GM21360 (cell line): ENCODE results near the gene KRT81.
"Not testable (repeated sequence)": the region's sequence is repeated elsewhere in the genome, so short reads cannot be mapped to it uniquely, and the experiment has no call there.

Experiments used
- ATAC-seq: cut with Tn5 transposase; IDR thresholded peaks from one replicate; pipeline ENCODE4 v1.9.1; 2021; ENCODE audit warnings: mild to moderate bottlenecking, moderate library complexity; ENCODE audit not compliant: unreplicated experiment

KRT81 gene

GRCh38 chr12:52318241-52318990 is 27.1 kb upstream of the KRT81 start:
- no peak for ATAC-seq

DNA sequence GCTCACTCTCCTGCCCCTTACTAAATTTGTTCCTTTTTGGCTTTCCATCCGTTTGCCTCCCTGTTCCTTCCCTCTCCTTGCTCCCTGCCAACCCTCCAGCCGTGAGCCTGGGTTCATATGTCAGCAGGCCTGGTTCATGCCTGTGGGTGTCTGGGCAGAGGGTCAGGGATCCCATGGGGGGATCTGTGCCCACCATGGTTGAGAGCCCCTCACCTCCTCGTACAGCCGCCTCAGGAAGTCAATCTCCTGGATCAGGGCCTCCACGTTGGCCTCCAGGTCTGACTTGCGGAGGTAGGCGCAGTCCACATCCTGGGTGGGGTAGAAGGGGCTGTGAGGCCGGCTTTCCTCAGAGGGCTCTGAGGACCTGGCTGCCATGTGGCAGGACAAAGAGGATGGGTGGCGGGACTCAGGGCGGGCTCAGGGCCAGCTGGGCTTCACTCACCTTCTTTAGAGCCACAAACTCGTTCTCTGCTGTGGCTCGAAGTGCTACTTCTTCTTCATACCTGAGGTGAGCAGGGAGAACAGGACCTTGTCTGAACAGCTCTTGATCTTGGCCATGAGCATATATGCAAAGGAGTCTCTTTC is 26.2 kb upstream of the KRT81 start:
- no peak for ATAC-seq

- ATAC-seq, result no peak
These were observed 25.4 kb upstream of the KRT81 start for GRCh38 chr12:52316701-52317100.

- no peak for ATAC-seq
These were observed 25.0 kb upstream of the KRT81 start for GRCh38 chr12:52316290-52316689.

GRCh38 chr12:52315721-52316120 is 24.4 kb upstream of the KRT81 start:
- not testable (repeated sequence) for ATAC-seq

DNA sequence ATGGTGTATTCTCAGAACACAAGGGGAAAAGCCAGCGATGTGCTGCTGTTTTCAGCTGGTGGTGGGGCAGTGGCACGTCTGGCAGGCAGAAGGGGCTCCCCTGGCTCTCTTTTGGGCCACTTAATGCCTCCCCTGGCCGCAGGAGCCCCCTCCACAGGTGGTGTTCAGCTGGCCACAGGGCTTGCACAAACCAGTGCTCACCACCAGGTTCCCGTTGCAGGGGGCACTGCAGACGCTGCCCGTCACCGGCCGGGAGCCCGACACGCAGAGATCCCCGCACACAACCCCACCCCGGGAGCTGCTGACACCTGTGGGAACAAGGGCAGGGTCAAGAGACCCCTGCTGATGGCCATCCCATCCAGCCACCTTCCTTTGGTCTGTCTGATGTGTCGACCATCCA is 23.2 kb upstream of the KRT81 start:
- ATAC-seq, result no peak

- no peak for ATAC-seq
These were observed 22.6 kb upstream of the KRT81 start for GRCh38 chr12:52313926-52314325.

DNA sequence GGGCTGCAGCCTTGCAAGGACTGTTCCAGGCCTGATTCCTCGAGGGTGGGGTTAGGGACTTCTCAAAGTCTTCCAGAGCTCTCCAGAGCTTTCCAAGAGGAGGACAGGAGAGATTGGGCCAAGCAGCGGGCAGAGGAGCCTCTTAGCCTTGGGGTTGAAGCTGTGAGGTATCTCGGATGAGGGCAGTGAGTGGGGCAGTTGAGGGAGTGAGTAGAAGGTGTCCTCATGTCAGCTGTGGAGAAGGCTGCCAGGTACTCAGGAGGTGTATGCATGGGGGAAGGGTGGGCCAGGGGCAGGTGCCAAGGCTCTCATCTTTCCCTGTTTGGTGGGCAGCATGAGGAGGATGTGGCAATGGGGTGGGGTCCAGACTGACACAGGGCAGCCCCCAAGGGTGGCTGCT is 22.1 kb upstream of the KRT81 start:
- ATAC-seq, result no peak

GRCh38 chr12:52312086-52312485 is 20.8 kb upstream of the KRT81 start:
- ATAC-seq, result no peak

DNA sequence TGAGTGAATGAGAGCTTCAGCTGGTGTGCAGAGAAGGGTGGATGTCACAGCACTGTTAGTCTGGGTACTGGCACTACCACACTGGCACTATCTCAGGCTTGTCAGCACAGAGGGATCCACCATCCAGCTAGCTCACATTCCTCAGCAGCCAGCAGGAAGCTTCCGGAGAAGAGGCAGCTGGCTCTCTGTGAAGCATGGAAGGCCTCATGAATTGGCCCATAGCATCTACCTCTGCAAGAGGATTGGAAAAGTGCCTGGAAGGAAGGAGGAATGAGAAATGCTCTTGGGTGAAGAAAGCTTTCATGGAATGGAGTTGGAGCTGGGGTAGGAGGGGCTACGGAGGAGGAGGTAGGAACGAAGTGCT is 19.9 kb upstream of the KRT81 start:
- ATAC-seq, result no peak

- ATAC-seq, result no peak
These were observed 19.4 kb upstream of the KRT81 start for GRCh38 chr12:52310622-52311284.

- ATAC-seq, result no peak
These were observed 17.6 kb upstream of the KRT81 start for GRCh38 chr12:52308806-52309425.

DNA sequence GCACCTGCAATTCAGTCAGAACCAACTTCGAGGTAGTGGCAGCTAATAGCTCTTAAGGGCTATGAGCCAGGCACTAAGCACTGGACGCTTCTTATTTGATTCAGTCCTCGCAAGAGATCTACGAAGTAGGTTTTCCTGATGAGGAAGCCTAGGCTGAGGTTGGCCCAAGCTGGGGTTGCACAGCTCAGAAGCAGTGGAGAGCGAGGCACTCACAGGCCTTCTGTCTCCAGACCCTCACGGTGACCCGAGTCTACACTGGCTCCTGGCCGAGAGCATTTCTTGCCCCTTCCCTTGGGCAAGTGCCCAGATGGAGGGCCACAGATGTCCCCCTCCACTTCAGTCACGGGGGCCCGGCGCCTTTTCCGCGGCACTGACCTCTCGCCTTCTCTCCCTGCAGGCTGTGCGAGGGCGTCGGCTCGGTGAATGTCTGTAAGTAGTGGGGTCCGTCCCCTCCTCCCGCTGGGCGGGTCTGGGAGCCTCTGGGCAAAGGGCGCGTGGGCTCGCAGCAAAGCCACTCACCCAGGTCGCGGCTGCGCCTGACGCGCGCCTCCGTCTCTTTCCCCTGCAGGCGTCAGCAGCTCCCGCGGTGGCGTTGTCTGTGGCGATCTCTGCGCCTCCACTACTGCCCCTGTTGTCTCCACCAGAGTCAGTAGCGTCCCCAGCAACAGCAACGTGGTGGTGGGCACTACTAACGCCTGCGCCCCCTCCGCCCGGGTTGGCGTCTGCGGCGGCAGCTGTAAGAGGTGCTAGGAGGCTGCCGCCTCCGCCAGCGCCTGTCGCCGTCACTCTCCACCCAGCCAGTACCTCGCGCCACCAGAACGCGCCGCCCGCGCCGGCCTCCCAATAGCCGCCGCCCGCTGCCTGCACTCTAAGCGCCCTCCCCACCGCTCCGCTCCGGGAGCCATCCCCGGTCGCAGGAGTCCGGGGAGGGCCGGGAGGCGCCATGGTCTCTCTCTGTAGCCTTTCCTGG is 16.8 kb upstream of the KRT81 start:
- peak; percentile 57 for ATAC-seq

DNA sequence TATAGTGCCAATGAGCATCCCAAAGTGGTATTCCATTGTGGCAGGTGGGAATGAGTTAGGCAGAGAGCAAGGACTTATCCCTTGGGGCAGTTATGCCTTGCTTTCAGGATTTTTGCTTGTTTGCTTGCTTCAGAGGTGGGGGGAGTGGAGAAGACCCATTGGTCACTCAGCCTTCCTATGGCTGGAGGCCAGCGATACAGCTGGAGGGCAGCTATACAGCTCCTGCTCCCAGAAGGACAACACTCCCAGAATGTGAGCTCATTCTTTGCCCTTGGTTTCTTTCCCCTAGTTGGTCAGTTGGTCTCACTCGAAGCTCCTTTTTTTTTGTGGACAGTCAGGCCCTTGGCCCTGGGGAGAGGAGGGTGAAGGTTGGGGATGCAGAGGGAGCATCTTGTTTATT is 15.4 kb upstream of the KRT81 start:
- ATAC-seq, result no peak

DNA sequence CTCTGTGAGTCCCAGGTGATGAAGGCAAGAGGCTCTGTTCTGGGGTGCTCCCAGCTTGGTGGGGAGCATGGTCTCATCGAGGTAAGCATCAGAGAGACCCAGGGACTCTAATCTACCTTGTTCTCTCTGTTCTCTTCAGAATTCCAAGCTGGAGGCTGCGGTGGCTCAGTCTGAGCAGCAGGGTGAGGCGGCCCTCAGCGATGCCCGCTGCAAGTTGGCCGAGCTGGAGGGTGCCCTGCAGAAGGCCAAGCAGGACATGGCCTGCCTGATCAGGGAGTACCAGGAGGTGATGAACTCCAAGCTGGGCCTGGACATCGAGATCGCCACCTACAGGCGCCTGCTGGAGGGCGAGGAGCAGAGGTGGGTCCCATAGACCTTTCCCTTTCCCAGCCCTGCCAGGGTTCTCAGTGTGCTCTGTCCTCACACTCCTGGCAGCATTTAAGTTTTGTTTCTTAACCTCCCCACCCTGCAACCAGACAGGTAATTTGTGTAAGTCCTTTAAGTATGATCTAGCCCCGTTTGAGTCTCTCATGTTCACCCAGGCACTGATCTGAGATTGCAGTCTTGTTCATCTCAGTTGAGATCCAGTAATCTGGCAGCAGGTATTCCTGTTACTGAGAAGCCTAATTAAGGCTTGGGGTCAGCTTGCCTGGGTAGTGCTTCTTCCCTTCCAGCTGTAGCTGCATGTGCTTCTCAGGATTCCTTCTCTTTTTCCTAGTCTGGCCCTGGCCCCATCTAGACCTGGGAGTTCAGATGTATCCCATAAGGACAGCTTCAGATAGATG is 14.8 kb upstream of the KRT81 start:
- no peak for ATAC-seq

DNA sequence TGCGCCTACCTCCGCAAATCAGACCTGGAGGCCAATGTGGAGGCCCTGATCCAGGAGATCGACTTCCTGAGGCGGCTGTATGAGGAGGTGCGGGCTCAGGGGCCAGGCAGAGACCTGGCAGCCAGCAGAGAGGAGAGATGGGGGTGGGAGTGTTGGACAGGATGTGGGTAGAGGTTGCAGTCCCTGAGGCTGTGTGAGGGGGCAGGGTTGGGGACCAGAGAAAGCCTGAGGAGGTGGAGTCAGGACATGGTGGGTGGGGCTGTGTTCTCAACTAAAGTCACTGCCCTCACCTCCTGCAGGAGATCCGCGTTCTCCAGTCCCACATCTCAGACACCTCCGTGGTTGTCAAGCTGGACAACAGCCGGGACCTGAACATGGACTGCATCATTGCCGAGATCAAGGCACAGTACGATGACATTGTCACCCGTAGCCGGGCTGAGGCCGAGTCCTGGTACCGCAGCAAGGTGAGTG is 13.6 kb upstream of the KRT81 start:
- ATAC-seq, result peak; percentile 61

- ATAC-seq, result not testable (repeated sequence)
These were observed 11.0 kb upstream of the KRT81 start for GRCh38 chr12:52302242-52302914.

- not testable (repeated sequence) for ATAC-seq
These were observed 10.4 kb upstream of the KRT81 start for GRCh38 chr12:52301721-52302120.
